Measurements from ENCODE around the gene TMEM106C.

Gene TMEM106C

DNA sequence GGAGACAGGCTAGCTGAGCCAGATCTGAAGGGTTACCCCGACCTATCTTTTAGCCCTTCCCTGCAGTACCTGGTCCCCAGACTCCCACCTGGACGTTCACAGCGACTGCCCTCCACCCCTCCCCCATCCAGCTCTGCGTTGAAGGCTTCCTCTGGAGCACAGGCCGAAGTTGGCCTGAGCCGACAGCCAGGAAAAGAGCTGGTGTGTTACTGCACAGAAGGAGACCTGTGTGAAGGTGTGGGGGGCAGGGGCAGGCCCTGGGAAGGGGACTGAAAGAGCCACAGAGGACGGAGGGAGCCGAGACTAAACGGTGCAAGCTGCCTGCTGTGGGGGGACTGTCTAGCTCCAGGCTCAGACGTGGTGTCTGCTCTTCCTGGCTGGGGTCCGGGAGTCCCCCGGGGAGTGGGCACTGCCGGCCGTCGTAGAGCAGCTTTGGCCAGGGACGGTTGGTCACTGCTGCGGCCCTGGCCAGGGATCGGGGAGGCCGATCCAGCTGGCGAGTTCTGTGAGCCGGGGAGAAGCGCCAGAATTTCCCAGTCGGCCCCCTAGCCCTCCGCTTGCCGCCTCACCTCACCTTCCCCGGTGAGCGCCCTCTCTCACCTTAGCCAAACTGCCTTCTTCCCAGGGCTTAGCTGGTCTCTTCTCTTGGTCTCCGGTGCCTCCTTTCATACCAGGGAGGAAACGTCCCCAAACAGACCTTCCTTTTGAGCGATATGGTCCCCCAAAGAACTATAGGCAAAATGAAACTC is 41.8 kb downstream of the TMEM106C start:
- peaks cover 34% of the 10 kb centered on the region for H3K4me1 Mint-ChIP-seq (ENCODE audit: low read depth)
- no peaks in the 10 kb centered on the region for H3K36me3 Mint-ChIP-seq
- H3K27me3 Mint-ChIP-seq, result peaks cover 59% of the 10 kb centered on the region
- H3K27ac Mint-ChIP-seq, result no peak overlapping the region
- H3K9me3 Mint-ChIP-seq (ENCODE audit: low read depth), result no peaks in the 10 kb centered on the region
- peak overlapping the region; percentile 75 for H3K4me3 Mint-ChIP-seq

GRCh38 chr12:48005750-48006021 is 42.3 kb downstream of the TMEM106C start:
- H3K27me3 Mint-ChIP-seq, result peaks cover 54% of the 10 kb centered on the region
- no peaks in the 10 kb centered on the region for H3K36me3 Mint-ChIP-seq
- no peaks in the 10 kb centered on the region for H3K9me3 Mint-ChIP-seq (ENCODE audit: low read depth)
- no peak overlapping the region for H3K27ac Mint-ChIP-seq
- peak overlapping the region; percentile 75 for H3K4me3 Mint-ChIP-seq
- H3K4me1 Mint-ChIP-seq (ENCODE audit: low read depth), result peaks cover 34% of the 10 kb centered on the region

DNA sequence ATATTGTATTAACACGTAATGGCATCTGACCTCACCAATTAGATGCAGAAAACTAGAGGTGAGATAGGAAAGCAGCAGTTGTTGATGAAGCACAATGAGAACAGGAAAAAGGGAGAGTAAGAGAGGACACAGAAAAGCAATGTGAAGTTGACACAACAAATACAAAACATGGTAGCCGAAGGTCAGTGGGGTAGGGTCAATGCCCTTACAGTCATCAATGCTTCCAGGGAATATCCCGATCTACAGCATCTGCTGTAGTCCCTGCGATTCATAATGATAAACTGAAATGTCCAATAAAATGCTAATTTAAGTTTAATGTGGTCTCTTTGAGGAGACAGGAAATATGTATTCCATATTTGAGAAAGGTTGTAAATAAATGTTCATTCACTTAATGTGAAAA is 43.8 kb downstream of the TMEM106C start:
- Mint-ChIP-seq H3K4me1 (ENCODE audit: low read depth) (peaks cover 22% of the 10 kb centered on the region), H3K36me3 (no peaks in the 10 kb centered on the region), H3K27ac (no peak overlapping the region), H3K27me3 (peaks cover 50% of the 10 kb centered on the region), H3K9me3 (ENCODE audit: low read depth) (no peaks in the 10 kb centered on the region), H3K4me3 (no peak overlapping the region)

GRCh38 chr12:48008349-48008748 is 45.0 kb downstream of the TMEM106C start:
- no peaks in the 10 kb centered on the region for H3K9me3 Mint-ChIP-seq (ENCODE audit: low read depth)
- H3K27me3 Mint-ChIP-seq, result peaks cover 41% of the 10 kb centered on the region
- H3K4me1 Mint-ChIP-seq (ENCODE audit: low read depth), result peaks cover 10% of the 10 kb centered on the region
- no peak overlapping the region for H3K4me3 Mint-ChIP-seq
- no peaks in the 10 kb centered on the region for H3K36me3 Mint-ChIP-seq
- no peak overlapping the region for H3K27ac Mint-ChIP-seq

- peaks cover 40% of the 10 kb centered on the region for H3K27me3 Mint-ChIP-seq
- H3K4me3 Mint-ChIP-seq, result no peak overlapping the region
- no peaks in the 10 kb centered on the region for H3K9me3 Mint-ChIP-seq (ENCODE audit: low read depth)
- H3K36me3 Mint-ChIP-seq, result no peaks in the 10 kb centered on the region
- no peak overlapping the region for H3K27ac Mint-ChIP-seq
- peaks cover 4% of the 10 kb centered on the region for H3K4me1 Mint-ChIP-seq (ENCODE audit: low read depth)
These were observed 45.6 kb downstream of the TMEM106C start for GRCh38 chr12:48008950-48009349.

GRCh38 chr12:48009471-48009870 is 46.1 kb downstream of the TMEM106C start:
- Mint-ChIP-seq H3K4me1 (ENCODE audit: low read depth) (peaks cover 3% of the 10 kb centered on the region), H3K9me3 (ENCODE audit: low read depth) (no peaks in the 10 kb centered on the region), H3K4me3 (no peak overlapping the region), H3K27ac (no peak overlapping the region), H3K27me3 (peaks cover 40% of the 10 kb centered on the region), H3K36me3 (no peaks in the 10 kb centered on the region)

- H3K36me3 Mint-ChIP-seq, result no peaks in the 10 kb centered on the region
- no peaks in the 10 kb centered on the region for H3K9me3 Mint-ChIP-seq (ENCODE audit: low read depth)
- H3K27ac Mint-ChIP-seq, result no peak overlapping the region
- H3K27me3 Mint-ChIP-seq, result peaks cover 39% of the 10 kb centered on the region
- no peak overlapping the region for H3K4me3 Mint-ChIP-seq
- peaks cover 2% of the 10 kb centered on the region for H3K4me1 Mint-ChIP-seq (ENCODE audit: low read depth)
These were observed 47.1 kb downstream of the TMEM106C start for GRCh38 chr12:48010366-48010970.

- Mint-ChIP-seq H3K4me1 (ENCODE audit: low read depth) (no peaks in the 10 kb centered on the region), H3K4me3 (no peak overlapping the region), H3K27me3 (peaks cover 27% of the 10 kb centered on the region), H3K27ac (no peak overlapping the region), H3K36me3 (no peaks in the 10 kb centered on the region), H3K9me3 (ENCODE audit: low read depth) (no peaks in the 10 kb centered on the region)
These were observed 48.7 kb downstream of the TMEM106C start for GRCh38 chr12:48012070-48012469.

GRCh38 chr12:48013287-48013686 is 49.9 kb downstream of the TMEM106C start:
- H3K4me3 Mint-ChIP-seq, result no peak overlapping the region
- H3K9me3 Mint-ChIP-seq (ENCODE audit: low read depth), result no peaks in the 10 kb centered on the region
- no peaks in the 10 kb centered on the region for H3K4me1 Mint-ChIP-seq (ENCODE audit: low read depth)
- H3K27ac Mint-ChIP-seq, result no peak overlapping the region
- peaks cover 23% of the 10 kb centered on the region for H3K27me3 Mint-ChIP-seq
- no peaks in the 10 kb centered on the region for H3K36me3 Mint-ChIP-seq

- H3K36me3 Mint-ChIP-seq, result no peaks in the 10 kb centered on the region
- H3K27ac Mint-ChIP-seq, result no peak overlapping the region
- no peaks in the 10 kb centered on the region for H3K9me3 Mint-ChIP-seq (ENCODE audit: low read depth)
- H3K4me3 Mint-ChIP-seq, result no peak overlapping the region
- H3K4me1 Mint-ChIP-seq (ENCODE audit: low read depth), result no peaks in the 10 kb centered on the region
- H3K27me3 Mint-ChIP-seq, result peaks cover 16% of the 10 kb centered on the region
These were observed 51.7 kb downstream of the TMEM106C start for GRCh38 chr12:48015129-48015528.

- Mint-ChIP-seq H3K9me3 (ENCODE audit: low read depth) (no peaks in the 10 kb centered on the region), H3K4me1 (ENCODE audit: low read depth) (no peaks in the 10 kb centered on the region), H3K27ac (no peak overlapping the region), H3K27me3 (peaks cover 13% of the 10 kb centered on the region), H3K4me3 (no peak overlapping the region), H3K36me3 (no peaks in the 10 kb centered on the region)
These were observed 52.6 kb downstream of the TMEM106C start for GRCh38 chr12:48015954-48016353.

DNA sequence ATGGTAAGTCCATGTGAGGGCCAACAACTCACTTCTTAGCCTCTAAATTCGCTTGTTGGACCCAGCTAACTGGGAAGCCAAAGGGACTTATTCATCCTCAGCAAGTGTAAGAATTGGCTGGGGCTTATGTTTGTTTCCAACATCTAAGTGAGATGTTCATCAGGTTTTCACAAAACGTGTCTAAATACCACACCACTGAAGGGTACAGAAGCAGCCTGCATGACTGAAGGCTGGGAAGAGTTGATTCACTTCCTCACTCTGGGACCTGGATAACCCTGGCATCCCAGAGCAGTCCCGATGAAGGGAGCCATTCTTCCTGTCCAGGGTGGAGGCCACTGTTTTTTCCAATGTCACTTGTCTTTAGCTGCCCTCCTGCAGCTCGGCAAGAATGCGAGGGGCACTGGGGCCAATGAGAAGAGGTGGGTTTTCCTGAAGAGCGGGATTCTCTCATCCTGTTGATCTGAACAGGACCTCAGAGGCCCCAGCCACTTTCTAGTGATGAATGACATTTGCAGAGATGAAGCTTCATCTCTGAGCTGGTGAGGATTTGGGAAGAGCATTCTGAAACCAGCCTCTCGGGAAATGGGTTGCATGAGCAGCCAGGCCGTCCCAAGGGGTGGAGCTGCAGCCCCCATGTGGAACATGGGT is 53.1 kb downstream of the TMEM106C start:
- Mint-ChIP-seq H3K4me1 (ENCODE audit: low read depth) (no peaks in the 10 kb centered on the region), H3K9me3 (ENCODE audit: low read depth) (no peaks in the 10 kb centered on the region), H3K36me3 (no peaks in the 10 kb centered on the region), H3K27me3 (peaks cover 13% of the 10 kb centered on the region), H3K27ac (no peak overlapping the region), H3K4me3 (no peak overlapping the region)

DNA sequence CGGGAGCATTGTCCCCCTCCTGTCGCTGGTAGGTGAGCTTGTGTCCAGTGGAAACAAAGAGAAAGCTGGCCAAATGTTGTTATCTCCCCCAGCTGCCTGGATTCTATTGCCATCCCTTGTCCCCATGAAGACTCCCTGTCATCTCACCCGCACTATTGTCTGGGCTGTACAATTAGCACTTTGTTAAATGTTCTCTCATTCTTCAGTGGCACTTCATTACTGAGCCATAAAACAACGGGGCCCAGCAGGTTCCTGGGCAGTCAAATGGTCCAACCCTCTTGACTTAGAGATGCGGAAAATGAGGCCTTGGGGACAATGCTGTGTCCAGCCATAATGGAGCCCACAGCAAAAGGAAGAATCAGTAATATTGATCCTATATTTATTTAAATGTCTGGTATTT is 54.1 kb downstream of the TMEM106C start:
- H3K4me3 Mint-ChIP-seq, result no peak overlapping the region
- peaks cover 13% of the 10 kb centered on the region for H3K27me3 Mint-ChIP-seq
- no peak overlapping the region for H3K27ac Mint-ChIP-seq
- H3K9me3 Mint-ChIP-seq (ENCODE audit: low read depth), result no peaks in the 10 kb centered on the region
- no peaks in the 10 kb centered on the region for H3K4me1 Mint-ChIP-seq (ENCODE audit: low read depth)
- H3K36me3 Mint-ChIP-seq, result no peaks in the 10 kb centered on the region

- no peaks in the 10 kb centered on the region for H3K9me3 Mint-ChIP-seq (ENCODE audit: low read depth)
- no peaks in the 10 kb centered on the region for H3K4me1 Mint-ChIP-seq (ENCODE audit: low read depth)
- H3K4me3 Mint-ChIP-seq, result no peak overlapping the region
- peaks cover 13% of the 10 kb centered on the region for H3K27me3 Mint-ChIP-seq
- no peaks in the 10 kb centered on the region for H3K36me3 Mint-ChIP-seq
- H3K27ac Mint-ChIP-seq, result no peak overlapping the region
These were observed 54.7 kb downstream of the TMEM106C start for GRCh38 chr12:48017921-48018617.

Data from activated naive CD8-positive, alpha-beta T cell (primary cell).